ENCODE data around the gene DMRTB1. TPM values are rescaled to one million over a fixed set of nuclear protein-coding genes. Genes with fewer than 3 reads are reported as not detected.

The DMRTB1 gene
- total and polyA plus RNA-seq, 2 of the 8 experiments (the other 6 are each of a cell fraction or from before 2014, with no cell fraction given) = 0.06 to 0.35 TPM

GRCh38 chr1:53505401-53505800 is 46.2 kb downstream of the DMRTB1 start (continued):
- TF ChIP-seq, protein P1, sequence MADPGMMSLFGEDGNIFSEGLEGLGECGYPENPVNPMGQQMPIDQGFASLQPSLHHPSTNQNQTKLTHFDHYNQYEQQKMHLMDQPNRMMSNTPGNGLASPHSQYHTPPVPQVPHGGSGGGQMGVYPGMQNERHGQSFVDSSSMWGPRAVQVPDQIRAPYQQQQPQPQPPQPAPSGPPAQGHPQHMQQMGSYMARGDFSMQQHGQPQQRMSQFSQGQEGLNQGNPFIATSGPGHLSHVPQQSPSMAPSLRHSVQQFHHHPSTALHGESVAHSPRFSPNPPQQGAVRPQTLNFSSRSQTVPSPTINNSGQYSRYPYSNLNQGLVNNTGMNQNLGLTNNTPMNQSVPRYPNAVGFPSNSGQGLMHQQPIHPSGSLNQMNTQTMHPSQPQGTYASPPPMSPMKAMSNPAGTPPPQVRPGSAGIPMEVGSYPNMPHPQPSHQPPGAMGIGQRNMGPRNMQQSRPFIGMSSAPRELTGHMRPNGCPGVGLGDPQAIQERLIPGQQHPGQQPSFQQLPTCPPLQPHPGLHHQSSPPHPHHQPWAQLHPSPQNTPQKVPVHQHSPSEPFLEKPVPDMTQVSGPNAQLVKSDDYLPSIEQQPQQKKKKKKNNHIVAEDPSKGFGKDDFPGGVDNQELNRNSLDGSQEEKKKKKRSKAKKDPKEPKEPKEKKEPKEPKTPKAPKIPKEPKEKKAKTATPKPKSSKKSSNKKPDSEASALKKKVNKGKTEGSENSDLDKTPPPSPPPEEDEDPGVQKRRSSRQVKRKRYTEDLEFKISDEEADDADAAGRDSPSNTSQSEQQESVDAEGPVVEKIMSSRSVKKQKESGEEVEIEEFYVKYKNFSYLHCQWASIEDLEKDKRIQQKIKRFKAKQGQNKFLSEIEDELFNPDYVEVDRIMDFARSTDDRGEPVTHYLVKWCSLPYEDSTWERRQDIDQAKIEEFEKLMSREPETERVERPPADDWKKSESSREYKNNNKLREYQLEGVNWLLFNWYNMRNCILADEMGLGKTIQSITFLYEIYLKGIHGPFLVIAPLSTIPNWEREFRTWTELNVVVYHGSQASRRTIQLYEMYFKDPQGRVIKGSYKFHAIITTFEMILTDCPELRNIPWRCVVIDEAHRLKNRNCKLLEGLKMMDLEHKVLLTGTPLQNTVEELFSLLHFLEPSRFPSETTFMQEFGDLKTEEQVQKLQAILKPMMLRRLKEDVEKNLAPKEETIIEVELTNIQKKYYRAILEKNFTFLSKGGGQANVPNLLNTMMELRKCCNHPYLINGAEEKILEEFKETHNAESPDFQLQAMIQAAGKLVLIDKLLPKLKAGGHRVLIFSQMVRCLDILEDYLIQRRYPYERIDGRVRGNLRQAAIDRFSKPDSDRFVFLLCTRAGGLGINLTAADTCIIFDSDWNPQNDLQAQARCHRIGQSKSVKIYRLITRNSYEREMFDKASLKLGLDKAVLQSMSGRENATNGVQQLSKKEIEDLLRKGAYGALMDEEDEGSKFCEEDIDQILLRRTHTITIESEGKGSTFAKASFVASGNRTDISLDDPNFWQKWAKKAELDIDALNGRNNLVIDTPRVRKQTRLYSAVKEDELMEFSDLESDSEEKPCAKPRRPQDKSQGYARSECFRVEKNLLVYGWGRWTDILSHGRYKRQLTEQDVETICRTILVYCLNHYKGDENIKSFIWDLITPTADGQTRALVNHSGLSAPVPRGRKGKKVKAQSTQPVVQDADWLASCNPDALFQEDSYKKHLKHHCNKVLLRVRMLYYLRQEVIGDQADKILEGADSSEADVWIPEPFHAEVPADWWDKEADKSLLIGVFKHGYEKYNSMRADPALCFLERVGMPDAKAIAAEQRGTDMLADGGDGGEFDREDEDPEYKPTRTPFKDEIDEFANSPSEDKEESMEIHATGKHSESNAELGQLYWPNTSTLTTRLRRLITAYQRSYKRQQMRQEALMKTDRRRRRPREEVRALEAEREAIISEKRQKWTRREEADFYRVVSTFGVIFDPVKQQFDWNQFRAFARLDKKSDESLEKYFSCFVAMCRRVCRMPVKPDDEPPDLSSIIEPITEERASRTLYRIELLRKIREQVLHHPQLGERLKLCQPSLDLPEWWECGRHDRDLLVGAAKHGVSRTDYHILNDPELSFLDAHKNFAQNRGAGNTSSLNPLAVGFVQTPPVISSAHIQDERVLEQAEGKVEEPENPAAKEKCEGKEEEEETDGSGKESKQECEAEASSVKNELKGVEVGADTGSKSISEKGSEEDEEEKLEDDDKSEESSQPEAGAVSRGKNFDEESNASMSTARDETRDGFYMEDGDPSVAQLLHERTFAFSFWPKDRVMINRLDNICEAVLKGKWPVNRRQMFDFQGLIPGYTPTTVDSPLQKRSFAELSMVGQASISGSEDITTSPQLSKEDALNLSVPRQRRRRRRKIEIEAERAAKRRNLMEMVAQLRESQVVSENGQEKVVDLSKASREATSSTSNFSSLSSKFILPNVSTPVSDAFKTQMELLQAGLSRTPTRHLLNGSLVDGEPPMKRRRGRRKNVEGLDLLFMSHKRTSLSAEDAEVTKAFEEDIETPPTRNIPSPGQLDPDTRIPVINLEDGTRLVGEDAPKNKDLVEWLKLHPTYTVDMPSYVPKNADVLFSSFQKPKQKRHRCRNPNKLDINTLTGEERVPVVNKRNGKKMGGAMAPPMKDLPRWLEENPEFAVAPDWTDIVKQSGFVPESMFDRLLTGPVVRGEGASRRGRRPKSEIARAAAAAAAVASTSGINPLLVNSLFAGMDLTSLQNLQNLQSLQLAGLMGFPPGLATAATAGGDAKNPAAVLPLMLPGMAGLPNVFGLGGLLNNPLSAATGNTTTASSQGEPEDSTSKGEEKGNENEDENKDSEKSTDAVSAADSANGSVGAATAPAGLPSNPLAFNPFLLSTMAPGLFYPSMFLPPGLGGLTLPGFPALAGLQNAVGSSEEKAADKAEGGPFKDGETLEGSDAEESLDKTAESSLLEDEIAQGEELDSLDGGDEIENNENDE (IDR thresholded peaks at IDR 0.05; ENCODE audit: insufficient replicate concordance, low read length) = no peak
- no peak for TF ChIP-seq TEAD4 (IDR thresholded peaks at IDR 0.05; ENCODE audit: low read depth, low read length)
- TF ChIP-seq E2F6 (IDR thresholded peaks at IDR 0.05) = no peak
- no peak for TF ChIP-seq CBX8 (IDR thresholded peaks at IDR 0.05; ENCODE audit: borderline replicate concordance, low read depth, low read length)
- no peak for TF ChIP-seq HDAC2 (IDR thresholded peaks at IDR 0.05; ENCODE audit: borderline replicate concordance in 1 of 2, low read depth in 2 of 2, low read length in 2 of 2)
- TF ChIP-seq GTF2F1 (IDR thresholded peaks at IDR 0.05; ENCODE audit: borderline replicate concordance, low read depth, low read length) = no peak
- TF ChIP-seq CEBPB (IDR thresholded peaks at IDR 0.05; ENCODE audit: low read depth, low read length) = no peak
- TF ChIP-seq, protein P2, sequence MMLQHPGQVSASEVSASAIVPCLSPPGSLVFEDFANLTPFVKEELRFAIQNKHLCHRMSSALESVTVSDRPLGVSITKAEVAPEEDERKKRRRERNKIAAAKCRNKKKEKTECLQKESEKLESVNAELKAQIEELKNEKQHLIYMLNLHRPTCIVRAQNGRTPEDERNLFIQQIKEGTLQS (IDR thresholded peaks at IDR 0.05; ENCODE audit: insufficient read depth, low read depth, low read length) = no peak
- no peak for TF ChIP-seq RBBP5 (IDR thresholded peaks at IDR 0.05; ENCODE audit: borderline replicate concordance, low read depth, low read length)
- TF ChIP-seq SRF (IDR thresholded peaks at IDR 0.05; ENCODE audit: low read depth, low read length) = no peak
